ENCODE results near the gene TECPR2.

- TF ChIP-seq POLR2A (IDR thresholded peaks at IDR 0.05) (no peak), CTCF (IDR thresholded peaks at IDR 0.05 in 8 of 11, conservative IDR thresholded peaks at IDR 0.05 in 3 of 11) (no peak)
These were observed 88.3 kb downstream of the TECPR2 start for GRCh38 chr14:102451064-102451352.

Measured in spleen (tissue), 7 donors.